ENCODE results near the gene BUD23.

Gene BUD23

GRCh38 chr7:73742753-73743641 lies 59.6 kb downstream of the BUD23 start:
- peak; percentile 98 to 99 for DNase-seq

DNA sequence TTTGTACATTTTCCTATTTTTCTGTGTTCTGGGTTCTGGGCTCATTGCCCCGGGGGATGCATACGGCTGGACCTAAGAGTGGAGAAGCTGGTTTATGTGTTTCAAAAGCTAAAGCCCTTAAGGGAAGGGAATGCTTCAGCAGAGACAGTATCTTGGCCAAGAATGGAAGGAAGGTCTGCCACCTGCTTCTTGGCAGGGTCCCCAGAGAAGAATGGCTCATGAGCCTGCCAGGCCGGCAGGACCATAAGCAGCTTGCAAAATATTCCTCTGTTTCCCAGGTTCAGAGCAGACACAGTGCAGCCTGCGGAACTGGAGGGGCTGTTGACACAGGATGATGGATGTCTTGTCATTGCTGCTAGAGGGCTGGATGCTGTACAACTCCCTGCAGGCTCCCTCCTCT lies 63.0 kb downstream of the BUD23 start:
- peak in 1 of 2 experiments; percentile 30 for DNase-seq

Data from NCI-H2081 (cell line).